ENCODE data around the gene TXNDC12. TPM values are rescaled to one million over a fixed set of nuclear protein-coding genes. Genes with fewer than 3 reads are reported as not detected.
"Not testable (repeated sequence)": the region's sequence is repeated elsewhere in the genome, so short reads cannot be mapped to it uniquely, and the experiment has no call there.

TXNDC12 gene
- total RNA-seq, 2 donors from 2014 or later: 30.2 to 39.5 TPM

DNA sequence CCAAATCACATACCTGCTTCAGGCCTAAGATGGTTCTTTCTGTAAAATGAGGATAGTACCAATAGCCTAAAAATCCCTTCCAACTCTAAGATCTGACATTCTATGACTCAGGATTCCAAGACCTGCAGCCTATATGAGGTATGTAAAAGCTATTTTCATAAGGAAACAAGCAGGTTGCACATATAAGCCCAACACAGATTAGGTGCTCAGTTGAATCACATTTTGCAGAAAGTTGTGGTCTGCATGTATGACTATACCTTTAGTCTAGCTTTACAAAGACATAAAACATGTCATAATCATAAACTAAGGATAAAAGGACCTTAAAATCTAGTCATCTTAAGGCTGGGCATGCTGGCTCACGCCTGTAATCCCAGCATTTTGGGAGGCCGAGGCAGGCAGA is 28.7 kb downstream of the TXNDC12 start:
- Histone ChIP-seq H3K27me3 (no peaks in the 10 kb centered on the region), H3K9me3 (no peaks in the 10 kb centered on the region), H3K27ac (no peak overlapping the region), H3K4me1 (peaks cover 0 to under 1% of the 10 kb centered on the region in 2 donors), H3K36me3 (peaks cover 37% of the 10 kb centered on the region), H3K4me3 (no peak overlapping the region)
- no peak for DNase-seq (ENCODE audit: low spot score)
- TF ChIP-seq, protein P1, sequence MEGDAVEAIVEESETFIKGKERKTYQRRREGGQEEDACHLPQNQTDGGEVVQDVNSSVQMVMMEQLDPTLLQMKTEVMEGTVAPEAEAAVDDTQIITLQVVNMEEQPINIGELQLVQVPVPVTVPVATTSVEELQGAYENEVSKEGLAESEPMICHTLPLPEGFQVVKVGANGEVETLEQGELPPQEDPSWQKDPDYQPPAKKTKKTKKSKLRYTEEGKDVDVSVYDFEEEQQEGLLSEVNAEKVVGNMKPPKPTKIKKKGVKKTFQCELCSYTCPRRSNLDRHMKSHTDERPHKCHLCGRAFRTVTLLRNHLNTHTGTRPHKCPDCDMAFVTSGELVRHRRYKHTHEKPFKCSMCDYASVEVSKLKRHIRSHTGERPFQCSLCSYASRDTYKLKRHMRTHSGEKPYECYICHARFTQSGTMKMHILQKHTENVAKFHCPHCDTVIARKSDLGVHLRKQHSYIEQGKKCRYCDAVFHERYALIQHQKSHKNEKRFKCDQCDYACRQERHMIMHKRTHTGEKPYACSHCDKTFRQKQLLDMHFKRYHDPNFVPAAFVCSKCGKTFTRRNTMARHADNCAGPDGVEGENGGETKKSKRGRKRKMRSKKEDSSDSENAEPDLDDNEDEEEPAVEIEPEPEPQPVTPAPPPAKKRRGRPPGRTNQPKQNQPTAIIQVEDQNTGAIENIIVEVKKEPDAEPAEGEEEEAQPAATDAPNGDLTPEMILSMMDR (IDR thresholded peaks at IDR 0.05): no peak

DNA sequence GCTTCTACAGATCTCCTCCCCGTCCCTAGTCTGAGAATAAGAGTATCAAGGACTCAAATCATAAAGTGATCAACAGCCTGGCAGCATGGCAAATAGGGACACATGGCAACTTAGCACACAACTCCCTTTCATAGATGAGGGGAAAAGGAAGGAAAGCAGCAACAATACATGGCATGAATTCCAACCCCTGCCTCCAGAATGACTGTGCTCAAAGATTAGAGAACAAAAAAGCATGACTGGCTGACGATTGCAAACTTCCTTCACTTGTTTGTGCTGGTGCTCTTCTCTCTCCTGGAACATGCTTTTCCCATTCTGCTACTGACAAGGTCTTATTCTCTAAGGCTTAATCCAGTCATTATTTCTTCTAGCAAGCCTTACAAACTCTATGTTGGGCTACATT is 32.9 kb downstream of the TXNDC12 start:
- no peak overlapping the region for H3K27ac ChIP-seq
- H3K36me3 ChIP-seq: peaks cover 51% of the 10 kb centered on the region
- TF ChIP-seq, protein P1 (IDR thresholded peaks at IDR 0.05): no peak
- no peaks in the 10 kb centered on the region for H3K27me3 ChIP-seq
- no peaks in the 10 kb centered on the region for H3K4me1 ChIP-seq
- DNase-seq (ENCODE audit: low spot score): no peak
- H3K4me3 ChIP-seq: no peak overlapping the region
- no peaks in the 10 kb centered on the region for H3K9me3 ChIP-seq

- Histone ChIP-seq H3K4me3 (no peak overlapping the region), H3K27ac (no peak overlapping the region), H3K36me3 (no peaks in the 10 kb centered on the region), H3K4me1 (no peaks in the 10 kb centered on the region), H3K9me3 (no peaks in the 10 kb centered on the region), H3K27me3 (no peaks in the 10 kb centered on the region)
- TF ChIP-seq, protein P1 (IDR thresholded peaks at IDR 0.05): no peak
- DNase-seq (ENCODE audit: low spot score): no peak
These were observed 46.8 kb downstream of the TXNDC12 start for GRCh38 chr1:52008071-52008809.

GRCh38 chr1:52007215-52008002 is 47.6 kb downstream of the TXNDC12 start:
- no peak overlapping the region for H3K27ac ChIP-seq

DNA sequence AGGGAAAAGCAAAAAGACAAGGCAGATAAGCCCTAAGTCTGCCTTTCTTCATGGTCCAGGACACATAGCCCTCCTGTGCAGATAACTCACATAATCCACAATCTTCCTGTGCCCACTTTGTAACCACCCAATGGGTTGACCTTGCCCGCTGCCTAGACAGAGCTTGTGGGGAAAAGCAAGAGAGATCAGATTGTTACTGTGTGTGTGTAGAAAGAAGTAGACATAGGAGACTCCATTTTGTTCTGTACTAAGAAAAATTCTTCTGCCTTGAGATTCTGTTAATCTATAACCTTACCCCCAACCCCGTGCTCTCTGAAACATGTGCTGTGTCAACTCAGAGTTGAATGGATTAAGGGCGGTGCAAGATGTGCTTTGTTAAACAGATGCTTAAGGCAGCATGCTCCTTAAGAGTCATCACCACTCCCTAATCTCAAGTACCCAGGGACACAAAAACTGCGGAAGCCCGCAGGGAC is 48.9 kb downstream of the TXNDC12 start:
- not testable (repeated sequence) for H3K4me1 ChIP-seq; H3K27me3 ChIP-seq; H3K36me3 ChIP-seq; H3K27ac ChIP-seq; H3K4me3 ChIP-seq; DNase-seq (ENCODE audit: low spot score); H3K9me3 ChIP-seq

More at GRCh38 chr1:52007215-52008002, 47.6 kb downstream of the TXNDC12 start:
- Histone ChIP-seq H3K4me3 (no peak overlapping the region), H3K4me1 (no peaks in the 10 kb centered on the region), H3K9me3 (no peaks in the 10 kb centered on the region), H3K36me3 (no peaks in the 10 kb centered on the region), H3K27me3 (no peaks in the 10 kb centered on the region)
- TF ChIP-seq, protein P1 (IDR thresholded peaks at IDR 0.05): no peak
- no peak for DNase-seq (ENCODE audit: low spot score)

DNA sequence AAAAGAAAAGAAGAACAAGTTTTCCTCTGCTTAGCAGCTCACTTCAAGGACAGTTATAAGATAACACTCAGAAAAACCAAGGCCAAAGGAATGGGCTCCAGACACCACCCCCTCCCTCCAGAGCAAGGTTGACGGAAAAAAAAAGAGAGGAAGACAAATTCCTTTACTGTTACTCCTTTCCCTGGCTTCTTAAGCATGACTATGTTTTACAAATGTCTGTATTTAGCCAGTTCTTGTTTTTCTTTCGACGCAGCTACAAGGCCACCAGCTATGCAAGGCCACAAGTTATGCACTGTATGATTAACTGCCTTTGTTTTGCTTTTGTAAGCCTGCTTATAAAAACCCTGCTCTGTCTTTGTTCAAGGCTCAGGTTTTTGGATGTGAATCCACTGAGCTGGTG is 49.4 kb downstream of the TXNDC12 start:
- not testable (repeated sequence) for DNase-seq (ENCODE audit: low spot score); H3K27ac ChIP-seq; H3K4me1 ChIP-seq; H3K9me3 ChIP-seq; H3K27me3 ChIP-seq; H3K36me3 ChIP-seq; H3K4me3 ChIP-seq
